ENCODE data around the gene KIF16B. TPM values are rescaled to one million over a fixed set of nuclear protein-coding genes. Genes with fewer than 3 reads are reported as not detected.

Gene KIF16B
- total RNA-seq, 2 donors from 2014 or later = 3.8 to 8.8 TPM

DNA sequence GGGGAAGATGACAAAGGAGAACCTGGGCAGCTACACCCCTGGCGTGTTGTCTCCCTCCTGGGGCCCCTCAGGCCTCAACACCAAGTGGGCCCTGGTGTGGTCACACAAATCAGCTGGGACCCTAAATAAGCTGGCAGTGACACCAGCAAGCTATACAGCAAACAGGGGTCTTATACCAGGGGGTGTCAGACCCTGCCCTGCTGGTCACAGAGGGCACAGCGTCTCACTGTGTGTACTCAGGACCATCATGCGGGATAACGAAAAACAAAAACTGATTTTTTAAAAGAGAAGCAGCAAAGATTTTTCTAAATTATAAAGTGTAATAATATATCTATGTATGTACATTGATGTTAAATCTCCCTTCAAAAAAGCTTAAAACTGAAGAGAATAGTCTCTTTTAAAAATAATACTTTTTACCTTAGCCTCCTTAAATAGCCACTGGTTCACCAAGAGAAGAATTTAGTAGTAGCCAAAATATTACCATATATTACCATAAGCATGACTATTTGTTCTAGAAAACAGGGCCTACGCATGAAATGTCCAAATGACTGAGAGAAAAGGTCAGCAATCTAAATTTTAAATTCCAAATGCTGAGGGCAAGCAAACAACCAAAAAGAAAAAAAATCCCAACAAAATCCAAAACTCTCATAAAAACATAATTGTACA is 220.4 kb downstream of the KIF16B start:
- H3K9me3 Mint-ChIP-seq = no peaks in the 10 kb centered on the region
- ATAC-seq (no peak), DNase-seq (ENCODE audit: low spot score) (no peak)
- no peaks in the 10 kb centered on the region for H3K4me1 Mint-ChIP-seq (ENCODE audit: low read depth in 2 of 2)
- no peak overlapping the region for H3K27ac Mint-ChIP-seq
- H3K27me3 Mint-ChIP-seq = no peaks in the 10 kb centered on the region
- H3K36me3 Mint-ChIP-seq = no peaks in the 10 kb centered on the region
- H3K4me3 Mint-ChIP-seq = no peak overlapping the region

- no peaks in the 10 kb centered on the region for H3K27me3 Mint-ChIP-seq
- DNase-seq (ENCODE audit: low spot score) = no peak
- H3K4me1 Mint-ChIP-seq (ENCODE audit: low read depth in 2 of 2) = no peaks in the 10 kb centered on the region
- H3K9me3 Mint-ChIP-seq = no peaks in the 10 kb centered on the region
- ATAC-seq = no peak
- H3K27ac Mint-ChIP-seq = no peak overlapping the region
- H3K36me3 Mint-ChIP-seq = no peaks in the 10 kb centered on the region
- H3K4me3 Mint-ChIP-seq = no peak overlapping the region
Observed at GRCh38 chr20:16352321-16352720, 220.9 kb downstream of the KIF16B start.

DNA sequence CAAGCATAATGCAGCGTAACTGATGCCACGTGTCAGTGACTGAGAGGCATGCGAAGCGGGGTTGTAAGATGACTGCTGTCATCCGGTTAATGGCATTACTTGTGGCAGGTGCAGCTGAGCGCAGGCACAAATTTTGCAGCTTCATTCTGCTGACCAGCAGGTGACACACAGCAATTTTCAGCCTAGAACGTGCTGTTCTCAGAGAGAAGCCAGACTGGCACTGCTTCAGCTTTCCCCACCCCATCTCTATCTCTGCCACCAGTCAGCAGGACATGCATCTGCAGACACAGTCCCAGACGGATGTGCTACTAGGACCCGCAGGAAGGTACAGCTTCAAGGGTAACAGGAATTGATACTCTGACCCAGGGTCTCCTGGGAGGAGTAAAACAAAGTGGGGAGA is 221.8 kb downstream of the KIF16B start:
- no peak for ATAC-seq
- Mint-ChIP-seq H3K36me3 (no peaks in the 10 kb centered on the region), H3K27ac (no peak overlapping the region), H3K4me1 (ENCODE audit: low read depth in 2 of 2) (no peaks in the 10 kb centered on the region), H3K9me3 (no peaks in the 10 kb centered on the region), H3K4me3 (no peak overlapping the region), H3K27me3 (no peaks in the 10 kb centered on the region)
- no peak for DNase-seq (ENCODE audit: low spot score)

- H3K27me3 Mint-ChIP-seq = no peaks in the 10 kb centered on the region
- H3K4me1 Mint-ChIP-seq (ENCODE audit: low read depth in 2 of 2) = no peaks in the 10 kb centered on the region
- no peaks in the 10 kb centered on the region for H3K9me3 Mint-ChIP-seq
- H3K36me3 Mint-ChIP-seq = no peaks in the 10 kb centered on the region
- no peak overlapping the region for H3K4me3 Mint-ChIP-seq
- ATAC-seq (no peak), DNase-seq (ENCODE audit: low spot score) (no peak)
- no peak overlapping the region for H3K27ac Mint-ChIP-seq
Observed at GRCh38 chr20:16350465-16350864, 222.8 kb downstream of the KIF16B start.

DNA sequence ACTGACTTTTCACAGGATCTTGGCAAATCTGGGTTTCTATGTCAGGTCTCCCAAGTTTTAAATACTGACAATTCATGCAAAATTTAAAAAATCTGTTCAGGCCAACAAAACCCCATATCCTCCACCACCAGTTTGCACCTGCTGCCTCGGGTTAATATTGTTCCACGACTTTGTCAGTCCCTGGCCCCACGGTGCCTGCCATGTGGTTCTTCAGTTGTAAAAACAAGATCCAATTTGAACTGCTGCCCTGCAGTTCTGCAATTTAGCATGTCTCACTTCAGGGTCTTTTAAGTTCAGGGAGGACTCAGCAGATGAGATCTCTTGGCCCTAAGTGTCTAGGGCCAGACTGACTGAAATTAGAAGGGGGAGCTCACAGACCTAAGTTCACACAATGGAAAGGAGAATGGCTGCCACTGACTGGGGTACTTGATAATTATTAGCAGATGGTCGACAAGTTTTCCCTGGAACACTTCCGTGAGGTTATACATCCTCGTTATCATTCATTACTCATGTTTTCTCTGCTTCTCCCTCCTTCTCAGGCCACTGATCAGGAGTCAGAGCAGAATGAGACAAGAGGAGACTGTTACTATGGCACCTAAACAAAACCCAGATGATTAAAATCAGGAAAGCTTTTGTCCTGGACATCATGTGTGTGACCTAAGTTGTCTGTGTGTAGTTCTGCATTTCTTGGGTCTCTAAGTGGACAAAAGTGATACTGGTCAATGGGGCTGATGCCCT is 223.6 kb downstream of the KIF16B start:
- ATAC-seq (no peak), DNase-seq (ENCODE audit: low spot score) (no peak)
- H3K9me3 Mint-ChIP-seq = no peaks in the 10 kb centered on the region
- H3K27ac Mint-ChIP-seq = no peak overlapping the region
- H3K27me3 Mint-ChIP-seq = no peaks in the 10 kb centered on the region
- no peaks in the 10 kb centered on the region for H3K4me1 Mint-ChIP-seq (ENCODE audit: low read depth in 2 of 2)
- H3K4me3 Mint-ChIP-seq = no peak overlapping the region
- H3K36me3 Mint-ChIP-seq = no peaks in the 10 kb centered on the region

DNA sequence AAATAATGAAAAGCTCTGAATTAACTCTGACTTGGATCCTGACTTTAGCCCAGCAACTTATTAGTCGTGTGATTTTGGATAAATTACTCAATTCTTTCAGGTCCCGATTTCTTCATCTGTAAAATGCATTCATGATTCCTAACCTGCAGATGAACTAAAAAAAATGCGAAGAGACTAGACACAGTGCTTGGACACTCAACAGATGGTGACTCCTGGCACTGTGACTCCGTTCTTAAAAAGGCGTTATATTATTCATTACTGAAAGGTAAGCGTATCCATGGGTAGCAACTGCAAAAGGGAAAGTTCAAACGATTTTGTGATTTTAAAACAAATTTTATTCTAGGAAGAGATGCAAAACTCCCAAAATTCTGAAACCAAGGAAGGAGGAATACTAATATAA is 226.3 kb downstream of the KIF16B start:
- ATAC-seq = no peak
- H3K9me3 Mint-ChIP-seq = no peaks in the 10 kb centered on the region
- H3K27me3 Mint-ChIP-seq = no peaks in the 10 kb centered on the region
- no peak overlapping the region for H3K27ac Mint-ChIP-seq
- no peak overlapping the region for H3K4me3 Mint-ChIP-seq
- H3K4me1 Mint-ChIP-seq (ENCODE audit: low read depth in 2 of 2) = no peaks in the 10 kb centered on the region
- DNase-seq (ENCODE audit: low spot score) = no peak
- no peaks in the 10 kb centered on the region for H3K36me3 Mint-ChIP-seq

DNA sequence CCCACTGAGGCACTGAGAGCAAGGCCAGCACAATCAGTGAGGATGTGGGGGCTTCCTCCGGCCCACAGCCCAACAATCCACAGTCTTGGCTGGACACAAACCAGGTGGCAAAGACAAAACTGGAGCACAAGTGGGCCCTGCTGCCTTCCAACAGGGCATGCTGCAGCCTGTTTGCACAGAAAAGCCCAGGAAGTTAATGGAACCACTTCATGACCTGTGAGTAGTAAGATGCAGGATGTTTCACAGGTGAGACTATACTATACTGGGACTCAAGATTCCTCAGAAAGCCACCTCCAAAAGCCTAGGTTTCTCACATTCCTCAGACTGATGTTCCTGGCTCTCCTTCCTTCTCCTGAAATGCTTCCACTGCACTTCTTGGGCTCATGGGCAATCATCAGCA is 235.5 kb downstream of the KIF16B start:
- DNase-seq (ENCODE audit: low spot score) (no peak), ATAC-seq (no peak)
- no peaks in the 10 kb centered on the region for H3K9me3 Mint-ChIP-seq
- peaks cover 11% of the 10 kb centered on the region for H3K36me3 Mint-ChIP-seq
- H3K4me1 Mint-ChIP-seq (ENCODE audit: low read depth in 2 of 2) = no peaks in the 10 kb centered on the region
- no peaks in the 10 kb centered on the region for H3K27me3 Mint-ChIP-seq
- no peak overlapping the region for H3K27ac Mint-ChIP-seq
- H3K4me3 Mint-ChIP-seq = no peak overlapping the region

- ATAC-seq = no peak
- no peak for DNase-seq (ENCODE audit: low spot score)
- no peak overlapping the region for H3K4me3 Mint-ChIP-seq
- peaks cover 23% of the 10 kb centered on the region for H3K36me3 Mint-ChIP-seq
- no peaks in the 10 kb centered on the region for H3K27me3 Mint-ChIP-seq
- no peaks in the 10 kb centered on the region for H3K4me1 Mint-ChIP-seq (ENCODE audit: low read depth in 2 of 2)
- H3K9me3 Mint-ChIP-seq = peaks cover 6% of the 10 kb centered on the region
- H3K27ac Mint-ChIP-seq = no peak overlapping the region
Observed at GRCh38 chr20:16327606-16328005, 245.6 kb downstream of the KIF16B start.

GRCh38 chr20:16321291-16321690 is 252.0 kb downstream of the KIF16B start:
- Mint-ChIP-seq H3K27ac (no peak overlapping the region), H3K4me3 (no peak overlapping the region), H3K27me3 (no peaks in the 10 kb centered on the region), H3K9me3 (peaks cover 6% of the 10 kb centered on the region), H3K36me3 (peaks cover 18% of the 10 kb centered on the region), H3K4me1 (ENCODE audit: low read depth in 2 of 2) (no peaks in the 10 kb centered on the region)
- DNase-seq (ENCODE audit: low spot score) = no peak
- no peak for ATAC-seq

- Mint-ChIP-seq H3K4me1 (ENCODE audit: low read depth in 2 of 2) (peaks cover 0 to 6% of the 10 kb centered on the region in 2 donors), H3K27me3 (no peaks in the 10 kb centered on the region), H3K9me3 (no peaks in the 10 kb centered on the region), H3K27ac (no peak overlapping the region), H3K4me3 (no peak overlapping the region), H3K36me3 (peaks cover 6% of the 10 kb centered on the region)
- no peak for DNase-seq (ENCODE audit: low spot score)
- ATAC-seq = no peak
Observed at GRCh38 chr20:16317445-16318362, 255.5 kb downstream of the KIF16B start.

DNA sequence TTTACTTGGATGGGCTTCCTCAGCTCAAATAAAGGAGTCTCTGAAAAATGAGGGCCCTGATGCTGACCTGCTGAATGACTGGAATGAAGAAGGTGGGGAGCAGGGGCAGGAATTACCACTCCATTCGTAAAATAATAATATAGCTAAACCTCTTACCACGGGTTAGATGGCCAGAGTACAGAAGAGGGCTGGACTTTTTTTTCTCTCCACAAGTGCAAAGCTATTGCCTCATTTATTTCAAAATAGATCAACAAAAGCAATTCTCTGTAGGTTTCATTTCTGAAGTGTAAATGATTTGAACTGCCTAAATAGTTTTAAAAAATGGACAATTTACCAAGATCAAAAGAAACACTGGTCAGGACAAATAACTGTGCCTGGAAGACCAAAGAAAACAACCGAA is 256.7 kb downstream of the KIF16B start:
- Mint-ChIP-seq H3K9me3 (no peaks in the 10 kb centered on the region), H3K36me3 (peaks cover 6% of the 10 kb centered on the region), H3K4me3 (no peak overlapping the region), H3K27ac (no peak overlapping the region), H3K27me3 (no peaks in the 10 kb centered on the region), H3K4me1 (ENCODE audit: low read depth in 2 of 2) (peaks cover 0 to 6% of the 10 kb centered on the region in 2 donors)
- no peak for ATAC-seq
- no peak for DNase-seq (ENCODE audit: low spot score)

DNA sequence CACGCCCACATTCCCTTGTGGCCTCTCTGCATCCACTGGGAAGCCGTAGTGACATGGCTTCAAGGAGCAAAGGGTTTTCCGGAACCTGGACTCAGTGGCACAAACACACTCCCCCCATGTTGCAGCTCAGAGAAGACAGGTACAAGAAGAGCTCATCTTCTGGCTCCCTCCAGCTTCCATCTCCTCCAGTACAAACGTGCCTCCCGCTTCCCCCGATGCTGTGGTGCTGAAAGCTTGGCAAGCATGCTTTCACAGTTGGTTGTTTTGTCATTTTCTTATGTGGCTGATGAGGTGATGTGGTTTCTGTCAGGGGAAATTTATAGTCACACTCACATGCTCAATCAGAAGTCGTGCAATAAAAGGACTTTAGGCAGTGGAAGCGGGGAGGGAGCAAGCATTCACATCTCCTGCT is 258.5 kb downstream of the KIF16B start:
- no peak overlapping the region for H3K27ac Mint-ChIP-seq
- H3K4me3 Mint-ChIP-seq = no peak overlapping the region
- no peaks in the 10 kb centered on the region for H3K27me3 Mint-ChIP-seq
- DNase-seq (ENCODE audit: low spot score) = no peak
- peaks cover 0 to 6% of the 10 kb centered on the region in 2 donors for H3K4me1 Mint-ChIP-seq (ENCODE audit: low read depth in 2 of 2)
- peaks cover 12% of the 10 kb centered on the region for H3K36me3 Mint-ChIP-seq
- H3K9me3 Mint-ChIP-seq = no peaks in the 10 kb centered on the region
- no peak for ATAC-seq

GRCh38 chr20:16314320-16314719 is 258.9 kb downstream of the KIF16B start:
- Mint-ChIP-seq H3K4me1 (ENCODE audit: low read depth in 2 of 2) (peaks cover 0 to 6% of the 10 kb centered on the region in 2 donors), H3K27me3 (no peaks in the 10 kb centered on the region), H3K27ac (no peak overlapping the region), H3K9me3 (no peaks in the 10 kb centered on the region), H3K36me3 (peaks cover 12% of the 10 kb centered on the region), H3K4me3 (no peak overlapping the region)
- DNase-seq (ENCODE audit: low spot score) = no peak
- no peak for ATAC-seq

DNA sequence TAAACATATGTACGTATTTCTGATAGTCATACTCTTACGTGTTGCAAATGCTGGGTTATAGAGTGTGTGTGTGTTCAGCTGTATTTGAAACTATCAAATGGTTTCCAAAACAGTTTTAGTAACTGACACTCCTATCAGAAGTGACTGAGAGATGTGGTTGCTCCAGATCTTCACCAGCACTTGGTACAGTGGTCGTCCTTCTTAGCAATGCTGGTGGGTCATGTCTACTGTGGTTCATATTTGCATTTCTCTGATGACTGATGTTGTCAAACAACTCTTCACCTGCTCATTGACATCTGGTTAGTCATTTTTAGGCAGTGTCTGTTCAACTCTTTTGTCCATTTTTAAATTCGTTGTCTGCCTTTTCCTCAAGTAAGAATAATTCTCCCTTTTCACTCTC is 259.3 kb downstream of the KIF16B start:
- Mint-ChIP-seq H3K9me3 (no peaks in the 10 kb centered on the region), H3K27me3 (no peaks in the 10 kb centered on the region), H3K36me3 (peaks cover 12% of the 10 kb centered on the region), H3K27ac (no peak overlapping the region), H3K4me3 (no peak overlapping the region), H3K4me1 (ENCODE audit: low read depth in 2 of 2) (peaks cover 0 to 6% of the 10 kb centered on the region in 2 donors)
- DNase-seq (ENCODE audit: low spot score) (no peak), ATAC-seq (no peak)

Measured in natural killer cell treated with Interleukin-12 subunit alpha and Interleukin-12 subunit beta and Interleukin-15 and Interleukin-18, amount 100 ng/mL, for 72 hours (primary cell).